ENCODE data around the gene PSMD13. TPM values are rescaled to one million over a fixed set of nuclear protein-coding genes. Genes with fewer than 3 reads are reported as not detected.

PSMD13 gene
- total RNA-seq (ENCODE audit: low replicate concordance), result 74.6 and 196 TPM in 2 replicates

GRCh38 chr11:236774-237767 is at the start of gene PSMD13:
Gene PSMD13 (plus strand): TSS chr11:236976. CDS start chr11:237050, 74 bp downstream.

GRCh38 chr11:192674-193128 is 44.1 kb upstream of the PSMD13 start, which contains the start of gene SCGB1C1:
Gene SCGB1C1 (plus strand): TSS chr11:193078. CDS start chr11:193100, 22 bp downstream.

GRCh38 chr11:207208-207862 is 29.4 kb upstream of the PSMD13 start, which contains the start of the genes BET1L and RIC8A:
Gene BET1L (minus strand): TSS chr11:207399. CDS start chr11:207321, 78 bp downstream.
Gene RIC8A (plus strand): TSS chr11:207708. CDS start chr11:208855, 1,147 bp downstream.

GRCh38 chr11:235997-236773 is 591 bp upstream of the PSMD13 start, which contains the start of gene SIRT3:
Gene SIRT3 (minus strand): TSS chr11:236342. CDS start chr11:236328, 14 bp downstream.

GRCh38 chr11:278001-278951 is 41.5 kb downstream of the PSMD13 start, which contains the start of gene NLRP6:
Gene NLRP6 (plus strand): TSS chr11:278407. CDS start chr11:278570, 163 bp downstream.

GRCh38 chr11:288478-289397 is 52.0 kb downstream of the PSMD13 start, which contains the start of gene PGGHG:
Gene PGGHG (plus strand): TSS chr11:289126. CDS start chr11:289817, 691 bp downstream.

GRCh38 chr11:299081-299891 is 62.5 kb downstream of the PSMD13 start, which contains the start of gene IFITM5:
Gene IFITM5 (minus strand): TSS chr11:299526. CDS start chr11:299490, 36 bp downstream.

Other genes with a start within 250 kb of the PSMD13 start
- not detected in 2 replicates for gene SCGB1C1, start 43.9 kb upstream of the PSMD13 start, total RNA-seq (ENCODE audit: low replicate concordance)
- gene BET1L, start 29.6 kb upstream of the PSMD13 start, total RNA-seq (ENCODE audit: low replicate concordance), result 17.9 and 26.1 TPM in 2 replicates
- gene RIC8A, start 29.3 kb upstream of the PSMD13 start, total RNA-seq (ENCODE audit: low replicate concordance), result 185 and 189 TPM in 2 replicates
- gene SIRT3, start 634 bp upstream of the PSMD13 start, total RNA-seq (ENCODE audit: low replicate concordance), result 7.4 and 8.7 TPM in 2 replicates
- not detected in 2 replicates for gene NLRP6, start 41.4 kb downstream of the PSMD13 start, total RNA-seq (ENCODE audit: low replicate concordance)
- 8.8 and 12.3 TPM in 2 replicates for gene PGGHG, start 52.1 kb downstream of the PSMD13 start, total RNA-seq (ENCODE audit: low replicate concordance)
- not detected in 2 replicates for gene IFITM5, start 62.5 kb downstream of the PSMD13 start, total RNA-seq (ENCODE audit: low replicate concordance)
- gene IFITM2, start 70.8 kb downstream of the PSMD13 start, total RNA-seq (ENCODE audit: low replicate concordance), result 63.3 and 214 TPM in 2 replicates
- gene IFITM1, start 77.1 kb downstream of the PSMD13 start, total RNA-seq (ENCODE audit: low replicate concordance), result 12.6 and 143 TPM in 2 replicates
- 74.6 and 147 TPM in 2 replicates for gene IFITM3, start 83.9 kb downstream of the PSMD13 start, total RNA-seq (ENCODE audit: low replicate concordance)
- 1.1 and 2.8 TPM in 2 replicates for gene B4GALNT4, start 132.5 kb downstream of the PSMD13 start, total RNA-seq (ENCODE audit: low replicate concordance)
- gene PKP3, start 157.2 kb downstream of the PSMD13 start, total RNA-seq (ENCODE audit: low replicate concordance), result 0.12 and 0.60 TPM in 2 replicates
- 5.7 and 17.8 TPM in 2 replicates for gene SIGIRR, start 178.0 kb downstream of the PSMD13 start, total RNA-seq (ENCODE audit: low replicate concordance)
- gene ANO9, start 205.0 kb downstream of the PSMD13 start, total RNA-seq (ENCODE audit: low replicate concordance), result not detected in 2 replicates
- gene PTDSS2, start 213.3 kb downstream of the PSMD13 start, total RNA-seq (ENCODE audit: low replicate concordance), result 26.9 and 49.1 TPM in 2 replicates

Measured in smooth muscle cell of the coronary artery (primary cell).